GM23248 (cell line): Measurements from ENCODE around the gene TMIGD3. TPM values are rescaled to one million over a fixed set of nuclear protein-coding genes. Genes with fewer than 3 reads are reported as not detected.

Experiments used
- DNase-seq: peaks from one replicate; pipeline ENCODE4 v3.0.0-alpha.2; 2015
- H2AFZ ChIP-seq: fragments of 200-600 bp; sonication (generic); 2 replicates; pipeline ENCODE4 v1.6.1; 2016; ENCODE audit warnings: antibody characterized with exemption
- H3F3A ChIP-seq: fragments of 200-600 bp; sonication (generic); 2 replicates; pipeline ENCODE4 v1.6.1; 2016; ENCODE audit warnings: mild to moderate bottlenecking, antibody characterized with exemption, mixed run types; ENCODE audit not compliant: insufficient read depth
- H3K27ac ChIP-seq: fragments of 200-600 bp; sonication (generic); 2 replicates; pipeline ENCODE4 v1.5.1; 2016; ENCODE audit warnings: mild to moderate bottlenecking
- H3K27me3 ChIP-seq: fragments of 200-600 bp; sonication (generic); replicated peaks from 2 replicates; pipeline ENCODE4 v1.6.1; 2016; ENCODE audit warnings: mild to moderate bottlenecking; ENCODE audit not compliant: insufficient read depth
- H3K36me3 ChIP-seq: fragments of 200-600 bp; sonication (generic); 2 replicates; pipeline ENCODE4 v1.6.1; 2016; ENCODE audit warnings: low read depth, mild to moderate bottlenecking
- H3K4me1 ChIP-seq: fragments of 200-600 bp; sonication (generic); 2 replicates; pipeline ENCODE4 v1.6.1; 2016; ENCODE audit warnings: mild to moderate bottlenecking; ENCODE audit not compliant: insufficient read depth
- H3K4me2 ChIP-seq: fragments of 200-600 bp; sonication (generic); one replicate; pipeline ENCODE4 v1.6.1; 2016; ENCODE audit warnings: mild to moderate bottlenecking; ENCODE audit not compliant: unreplicated experiment
- H3K4me3 ChIP-seq: fragments of 200-600 bp; sonication (generic); 2 replicates; pipeline ENCODE4 v1.5.1; 2016; ENCODE audit warnings: mild to moderate bottlenecking
- H3K79me2 ChIP-seq: fragments of 200-600 bp; sonication (generic); 2 replicates; pipeline ENCODE4 v1.6.1; 2016; ENCODE audit warnings: mild to moderate bottlenecking; ENCODE audit not compliant: insufficient read depth
- H3K9ac ChIP-seq: fragments of 200-600 bp; sonication (generic); 2 replicates; pipeline ENCODE4 v1.6.1; 2016; ENCODE audit warnings: mild to moderate bottlenecking
- H3K9me2 ChIP-seq: fragments of 200-600 bp; sonication (generic); 2 replicates; pipeline ENCODE4 v1.6.1; 2016; ENCODE audit warnings: mixed run types, mild to moderate bottlenecking, moderate library complexity; ENCODE audit not compliant: insufficient read depth
- H3K9me3 ChIP-seq: fragments of 200-600 bp; sonication (generic); one replicate; pipeline ENCODE4 v1.6.1; 2017; ENCODE audit warnings: low read depth
- H4K20me1 ChIP-seq: fragments of 200-600 bp; sonication (generic); 2 replicates; pipeline ENCODE4 v1.6.0; 2016; ENCODE audit not compliant: insufficient read depth
- EZH2 ChIP-seq: fragments of 200-600 bp; sonication (generic); IDR thresholded peaks from 2 replicates; pipeline ENCODE4 v1.6.1; 2018; ENCODE audit warnings: antibody characterized with exemption, mild to moderate bottlenecking; ENCODE audit not compliant: insufficient read depth, poor library complexity, severe bottlenecking
- EZH2phosphoT487 ChIP-seq: fragments of 200-600 bp; sonication (generic); IDR thresholded peaks from 2 replicates; pipeline ENCODE4 v1.6.1; 2018; ENCODE audit warnings: antibody characterized with exemption, moderate library complexity, mild to moderate bottlenecking, low read depth; ENCODE audit not compliant: insufficient read depth
- WGBS, 2 experiments: methylation state at CpG; one replicate each; pipeline ENCODE4 v1.1.6; 2015 to 2017; ENCODE audit warnings: low lambda C conversion rate in 2 of 2, low coverage in 1 of 2; ENCODE audit errors: missing lambda C conversion rate in 2 of 2; 5-methylcytosine and 5-hydroxymethylcytosine counted together
- in situ Hi-C: fragments of 300-500 bp; cut with MboI; formaldehyde crosslinking; loops from 2 replicates; pipeline ENCODE4 v1.15.0; 2020
- polyA plus RNA-seq: library from polyadenylated mRNA; unstranded; fragments of >200 nt; fragmentation: Nextera tagmentation; extraction: Ambion mirVana; gene quantifications from 2 replicates; pipeline ENCODE4 v1.2.1, GENCODE V29; 2016
- total RNA-seq: library from RNA; depleted of rRNA; stranded (reverse); fragments of >200 nt; shearing (Covaris generic); gene quantifications from 2 replicates; pipeline ENCODE4 v1.2.3, GENCODE V29; 2014

The TMIGD3 gene
- total and polyA plus RNA-seq, 2 experiments from 2014 or later = not detected

DNA sequence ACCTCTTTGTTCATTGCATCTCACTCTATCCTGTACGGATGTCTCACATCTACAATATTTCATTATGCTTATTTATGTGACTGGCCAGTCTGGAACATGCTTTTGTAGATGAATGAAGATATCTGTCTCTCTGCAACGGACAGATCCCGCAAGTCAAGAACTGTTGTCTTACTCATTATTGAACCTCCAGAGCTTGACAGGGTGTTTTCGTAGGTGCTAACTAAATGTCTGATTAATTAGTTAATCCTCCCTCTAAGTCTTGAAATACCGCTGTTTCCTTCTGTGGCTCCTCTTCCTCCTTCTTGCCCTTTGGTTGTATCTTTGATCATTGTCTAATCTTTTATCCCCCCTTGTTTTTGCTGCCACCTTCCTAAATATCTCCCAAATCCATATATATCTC is 32.8 kb downstream of the TMIGD3 start:
- H3K79me2 ChIP-seq = no peaks in the 10 kb centered on the region
- H3K4me1 ChIP-seq = 0 out of 2 replicates have a peak, but pooled peaks cover 7% of the 10 kb centered on the region
- no peaks in the 10 kb centered on the region for H3F3A ChIP-seq
- no peaks in the 10 kb centered on the region for H3K9me3 ChIP-seq
- H3K27me3 ChIP-seq = no peaks in the 10 kb centered on the region
- 96 to 99% methylated on average over 5 of the region's 5 CpGs for WGBS, 2 experiments
- in situ Hi-C loops = loop anchor here (10.0 kb wide), 1 partner anchor 284 kb away; the partner anchor contains the start of gene DDX20
- no peak overlapping the region for H3K27ac ChIP-seq
- TF ChIP-seq EZH2phosphoT487 = no peak
- no peak for TF ChIP-seq EZH2
- no peaks in the 10 kb centered on the region for H4K20me1 ChIP-seq
- no peak overlapping the region for H3K4me2 ChIP-seq
- H3K9me2 ChIP-seq = no peaks in the 10 kb centered on the region
- no peak overlapping the region for H2AFZ ChIP-seq
- no peak for DNase-seq
- no peak overlapping the region for H3K9ac ChIP-seq
- H3K4me3 ChIP-seq = no peak overlapping the region
- 0 out of 2 replicates have a peak, but pooled peaks cover 8% of the 10 kb centered on the region for H3K36me3 ChIP-seq

- no peak overlapping the region for H3K27ac ChIP-seq
- H3K79me2 ChIP-seq = no peaks in the 10 kb centered on the region
- H3K36me3 ChIP-seq = 0 out of 2 replicates have a peak, but pooled peaks cover 8% of the 10 kb centered on the region
- no peaks in the 10 kb centered on the region for H3K9me2 ChIP-seq
- H2AFZ ChIP-seq = no peak overlapping the region
- no peak for DNase-seq
- no peak overlapping the region for H3K9ac ChIP-seq
- TF ChIP-seq EZH2 (no peak), EZH2phosphoT487 (no peak)
- in situ Hi-C loops = no loop called here
- H4K20me1 ChIP-seq = no peaks in the 10 kb centered on the region
- no peak overlapping the region for H3K4me2 ChIP-seq
- H3K4me3 ChIP-seq = no peak overlapping the region
- 0 out of 2 replicates have a peak, but pooled peaks cover 3% of the 10 kb centered on the region for H3K4me1 ChIP-seq
- no peaks in the 10 kb centered on the region for H3K9me3 ChIP-seq
- H3F3A ChIP-seq = no peaks in the 10 kb centered on the region
- H3K27me3 ChIP-seq = no peaks in the 10 kb centered on the region
Observed at GRCh38 chr1:111469539-111469938, 33.9 kb downstream of the TMIGD3 start.

DNA sequence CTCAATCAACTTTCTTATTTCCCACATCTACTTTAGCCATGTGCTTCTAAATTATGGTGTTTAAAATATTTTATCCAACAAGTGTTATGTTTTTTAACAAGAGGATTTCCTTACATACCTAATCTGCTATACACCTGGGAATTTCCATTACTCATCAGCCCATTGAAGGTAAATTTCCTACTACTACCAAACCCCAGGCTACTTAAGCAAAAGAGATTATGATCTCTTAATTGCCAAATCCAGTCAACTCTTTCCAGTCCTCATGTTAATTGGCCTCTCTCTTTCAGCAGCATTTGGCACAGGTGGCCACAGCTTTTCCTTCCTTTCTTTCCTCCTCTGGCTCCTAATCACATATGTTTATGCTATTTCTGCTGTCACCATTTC is 34.7 kb downstream of the TMIGD3 start:
- H3K9me3 ChIP-seq = no peaks in the 10 kb centered on the region
- no peak overlapping the region for H3K9ac ChIP-seq
- in situ Hi-C loops = no loop called here
- no peaks in the 10 kb centered on the region for H4K20me1 ChIP-seq
- H3K4me3 ChIP-seq = no peak overlapping the region
- H3K27ac ChIP-seq = no peak overlapping the region
- H3F3A ChIP-seq = no peaks in the 10 kb centered on the region
- no peak overlapping the region for H3K4me2 ChIP-seq
- H2AFZ ChIP-seq = no peak overlapping the region
- 0 out of 2 replicates have a peak, but pooled peaks cover 8% of the 10 kb centered on the region for H3K36me3 ChIP-seq
- DNase-seq = no peak
- no peaks in the 10 kb centered on the region for H3K4me1 ChIP-seq
- H3K79me2 ChIP-seq = no peaks in the 10 kb centered on the region
- no peaks in the 10 kb centered on the region for H3K9me2 ChIP-seq
- no peak for TF ChIP-seq EZH2phosphoT487
- TF ChIP-seq EZH2 = no peak
- no peaks in the 10 kb centered on the region for H3K27me3 ChIP-seq

DNA sequence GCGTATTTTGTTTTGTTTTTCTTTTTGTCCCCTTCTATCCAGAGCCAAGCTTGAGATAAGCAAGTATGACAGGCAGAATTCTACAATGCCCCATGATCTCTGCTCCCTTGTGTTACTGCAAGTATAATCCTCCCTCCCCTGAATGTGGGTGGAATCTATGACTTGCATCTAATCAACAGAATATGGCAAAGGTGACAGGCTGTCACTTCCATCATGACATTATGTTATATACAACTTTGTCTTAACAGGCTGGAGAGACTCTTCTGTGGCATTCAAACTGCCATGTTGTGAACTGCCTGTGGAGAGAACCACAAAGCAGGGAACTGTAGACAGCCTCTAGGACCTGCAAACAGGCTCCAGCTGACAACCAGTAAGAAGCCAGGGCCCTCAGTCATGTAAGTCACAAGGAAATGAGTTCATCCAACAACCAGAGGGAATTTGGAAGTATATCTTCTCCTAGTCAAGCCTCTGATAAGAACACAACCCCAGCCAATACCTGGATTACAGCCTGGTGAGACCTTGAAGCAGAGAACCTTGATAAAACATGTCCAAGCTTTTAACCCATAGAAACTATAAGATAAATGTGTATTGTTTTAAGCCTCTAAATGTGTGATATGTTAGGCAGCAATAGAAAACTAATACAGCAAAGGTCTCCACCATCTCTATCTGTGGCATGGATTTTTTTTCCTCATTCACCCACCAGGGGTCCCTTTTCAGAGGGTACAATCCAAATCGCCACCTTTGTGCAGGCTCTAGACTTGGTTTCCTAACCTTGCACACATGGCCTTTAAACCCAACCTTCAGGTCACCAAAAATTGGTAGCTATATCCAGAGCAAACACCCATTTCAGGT is 35.3 kb downstream of the TMIGD3 start:
- H3K9me2 ChIP-seq = no peaks in the 10 kb centered on the region
- 0 out of 2 replicates have a peak, but pooled peaks cover 8% of the 10 kb centered on the region for H3K36me3 ChIP-seq
- no peak overlapping the region for H2AFZ ChIP-seq
- TF ChIP-seq EZH2phosphoT487 (no peak), EZH2 (no peak)
- H3K9ac ChIP-seq = no peak overlapping the region
- no peaks in the 10 kb centered on the region for H3F3A ChIP-seq
- no peaks in the 10 kb centered on the region for H3K4me1 ChIP-seq
- no peak for DNase-seq
- WGBS, 2 experiments = 76 to 77% methylated on average over 2 of the region's 2 CpGs
- H3K27ac ChIP-seq = no peak overlapping the region
- H3K4me3 ChIP-seq = no peak overlapping the region
- no peaks in the 10 kb centered on the region for H3K79me2 ChIP-seq
- H3K9me3 ChIP-seq = no peaks in the 10 kb centered on the region
- no peak overlapping the region for H3K4me2 ChIP-seq
- in situ Hi-C loops = no loop called here
- H4K20me1 ChIP-seq = no peaks in the 10 kb centered on the region
- H3K27me3 ChIP-seq = no peaks in the 10 kb centered on the region

DNA sequence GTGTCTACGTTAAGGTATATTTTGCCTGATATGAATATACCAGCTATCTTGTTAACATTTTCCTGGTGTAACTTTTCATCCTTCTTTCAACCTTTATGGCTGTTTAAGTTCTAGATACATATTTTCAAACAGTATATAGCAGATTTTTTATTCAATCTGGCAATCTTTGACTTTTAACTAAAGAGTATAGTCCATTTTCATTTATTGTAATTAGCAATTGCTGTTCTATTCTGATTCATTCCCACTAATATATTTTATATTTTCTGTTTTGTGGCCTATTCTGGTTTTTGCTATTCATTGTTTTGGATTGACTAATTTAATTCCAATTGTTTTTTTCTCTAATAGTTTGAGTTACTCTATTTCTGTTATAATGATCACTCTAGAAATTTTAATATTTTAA is 37.0 kb downstream of the TMIGD3 start:
- 0 to 5% methylated on average over 1 of the region's 1 CpG for WGBS, 2 experiments
- H3K9me3 ChIP-seq = no peaks in the 10 kb centered on the region
- H3K4me1 ChIP-seq = no peaks in the 10 kb centered on the region
- in situ Hi-C loops = no loop called here
- peaks cover 16% of the 10 kb centered on the region for H3K36me3 ChIP-seq
- no peaks in the 10 kb centered on the region for H3K9me2 ChIP-seq
- H3F3A ChIP-seq = no peaks in the 10 kb centered on the region
- H3K79me2 ChIP-seq = no peaks in the 10 kb centered on the region
- no peak overlapping the region for H3K4me3 ChIP-seq
- H3K27ac ChIP-seq = no peak overlapping the region
- H4K20me1 ChIP-seq = no peaks in the 10 kb centered on the region
- H3K27me3 ChIP-seq = no peaks in the 10 kb centered on the region
- no peak overlapping the region for H3K4me2 ChIP-seq
- no peak overlapping the region for H3K9ac ChIP-seq
- no peak for DNase-seq
- TF ChIP-seq EZH2phosphoT487 (no peak), EZH2 (no peak)
- no peak overlapping the region for H2AFZ ChIP-seq
